HS-5 (cell line): ENCODE data around the gene PTBP3.
A peak's percentile ranks its signal among the peaks of the same experiment; 100 is the strongest.
"Not testable (repeated sequence)": the region's sequence is repeated elsewhere in the genome, so short reads cannot be mapped to it uniquely, and the experiment has no call there.

Source experiments
- DNase-seq: peaks from one replicate; pipeline ENCODE4 v3.0.0-alpha.2; 2012; ENCODE audit warnings: low read depth

Gene PTBP3

GRCh38 chr9:112203536-112203935, 129.9 kb downstream of the PTBP3 start:
- DNase-seq, result peak; percentile 30

GRCh38 chr9:112200711-112201110, 132.7 kb downstream of the PTBP3 start:
- DNase-seq, result no peak

GRCh38 chr9:112198646-112199045, 134.8 kb downstream of the PTBP3 start:
- no peak for DNase-seq

- no peak for DNase-seq
Measured at GRCh38 chr9:112194969-112195431, 138.4 kb downstream of the PTBP3 start.

GRCh38 chr9:112193572-112194288, 139.7 kb downstream of the PTBP3 start:
- no peak for DNase-seq

- DNase-seq, result not testable (repeated sequence)
Measured at GRCh38 chr9:112190320-112190719, 143.1 kb downstream of the PTBP3 start.

GRCh38 chr9:112188884-112189283, 144.5 kb downstream of the PTBP3 start:
- no peak for DNase-seq

- DNase-seq, result no peak
Measured at GRCh38 chr9:112187404-112187803, 146.0 kb downstream of the PTBP3 start.

GRCh38 chr9:112186695-112187094, 146.7 kb downstream of the PTBP3 start:
- DNase-seq, result no peak

GRCh38 chr9:112184946-112185345, 148.5 kb downstream of the PTBP3 start:
- DNase-seq, result no peak

GRCh38 chr9:112184221-112184620, 149.2 kb downstream of the PTBP3 start:
- DNase-seq, result no peak

- no peak for DNase-seq
Measured at GRCh38 chr9:112180387-112180881, 153.0 kb downstream of the PTBP3 start.

- DNase-seq, result no peak
Measured at GRCh38 chr9:112179816-112180215, 153.6 kb downstream of the PTBP3 start.

- DNase-seq, result no peak
Measured at GRCh38 chr9:112176524-112176923, 156.9 kb downstream of the PTBP3 start.

GRCh38 chr9:112175796-112176315, 157.6 kb downstream of the PTBP3 start:
- DNase-seq, result no peak

GRCh38 chr9:112174965-112175795, 158.2 kb downstream of the PTBP3 start, which contains the start of gene SUSD1:
Gene SUSD1 (minus strand): TSS chr9:112175297. CDS start chr9:112175235, 62 bp downstream.
- DNase-seq, result no peak

- peak; percentile 29 for DNase-seq
Measured at GRCh38 chr9:112174222-112174964, 159.0 kb downstream of the PTBP3 start.

- DNase-seq, result no peak
Measured at GRCh38 chr9:112173489-112174221, 159.8 kb downstream of the PTBP3 start.

GRCh38 chr9:112170968-112171367, 162.5 kb downstream of the PTBP3 start:
- no peak for DNase-seq

GRCh38 chr9:112170235-112170634, 163.2 kb downstream of the PTBP3 start:
- DNase-seq, result no peak

- DNase-seq, result no peak
Measured at GRCh38 chr9:112169368-112169767, 164.1 kb downstream of the PTBP3 start.
